Vagina (tissue), 2 donors: ENCODE data around the gene MCOLN1. TPM values are rescaled to one million over a fixed set of nuclear protein-coding genes. Genes with fewer than 3 reads are reported as not detected.

Source experiments
- DNase-seq, 2 donors: peaks; one replicate each; pipeline ENCODE4 v3.0.0-alpha.2; 2017; ENCODE audit errors: extremely low spot score in 2 of 2
- H3K27ac ChIP-seq: fragments of 200-600 bp; sonication (generic); one replicate; pipeline ENCODE4 v1.5.1; 2019
- H3K27me3 ChIP-seq: fragments of 200-600 bp; sonication (generic); one replicate; pipeline ENCODE4 v1.5.1; 2019
- H3K36me3 ChIP-seq, 2 donors: fragments of 200-600 bp; sonication (generic); one replicate each; pipeline ENCODE4 v1.5.1; 2017 to 2019
- H3K4me1 ChIP-seq: fragments of 200-600 bp; sonication (generic); one replicate; pipeline ENCODE4 v1.5.1; 2019
- H3K4me3 ChIP-seq, 2 donors: fragments of 200-600 bp; sonication (generic); 1 replicate in 1 of 2; 2 replicates in 1 of 2; pipeline ENCODE4 v1.5.1; 2016 to 2019
- H3K9me3 ChIP-seq: fragments of 200-600 bp; sonication (generic); one replicate; pipeline ENCODE4 v1.5.1; 2019
- CTCF ChIP-seq, 3 experiments: fragments of 450-650 bp in 2 of 3; fragments of 200-600 bp in 1 of 3; sonication (generic) in 1 of 3; IDR thresholded peaks; one replicate each; pipeline ENCODE4 v1.5.1; 2017 to 2019; ENCODE audit warnings: antibody characterized with exemption in 3 of 3, mild to moderate bottlenecking in 2 of 3, moderate library complexity in 2 of 3
- POLR2A ChIP-seq, 2 donors: fragments of 450-650 bp; IDR thresholded peaks; one replicate each; pipeline ENCODE4 v1.6.1; 2017; ENCODE audit warnings: antibody characterized with exemption in 2 of 2, mild to moderate bottlenecking in 2 of 2, moderate library complexity in 2 of 2
- POLR2AphosphoS5 ChIP-seq, 2 donors: sonication (generic); formaldehyde crosslinking; IDR thresholded peaks; one replicate each; pipeline ENCODE4 v1.9.0; 2017; ENCODE audit warnings: antibody characterized with exemption in 2 of 2, mild to moderate bottlenecking in 2 of 2, low read depth in 1 of 2; ENCODE audit not compliant: insufficient read depth in 1 of 2
- intact Hi-C: fragments of 100-400 bp; cut with DNase I; formaldehyde crosslinking; loops from one replicate; pipeline ENCODE4 v1.15.1; 2023
- total RNA-seq: library from RNA; depleted of rRNA; stranded (reverse); fragments of >200 nt; gene quantifications from one replicate; pipeline ENCODE4 v1.2.3, GENCODE V29; 2016

Gene MCOLN1
- total RNA-seq, 1 donor from 2014 or later, result 20.4 TPM

DNA sequence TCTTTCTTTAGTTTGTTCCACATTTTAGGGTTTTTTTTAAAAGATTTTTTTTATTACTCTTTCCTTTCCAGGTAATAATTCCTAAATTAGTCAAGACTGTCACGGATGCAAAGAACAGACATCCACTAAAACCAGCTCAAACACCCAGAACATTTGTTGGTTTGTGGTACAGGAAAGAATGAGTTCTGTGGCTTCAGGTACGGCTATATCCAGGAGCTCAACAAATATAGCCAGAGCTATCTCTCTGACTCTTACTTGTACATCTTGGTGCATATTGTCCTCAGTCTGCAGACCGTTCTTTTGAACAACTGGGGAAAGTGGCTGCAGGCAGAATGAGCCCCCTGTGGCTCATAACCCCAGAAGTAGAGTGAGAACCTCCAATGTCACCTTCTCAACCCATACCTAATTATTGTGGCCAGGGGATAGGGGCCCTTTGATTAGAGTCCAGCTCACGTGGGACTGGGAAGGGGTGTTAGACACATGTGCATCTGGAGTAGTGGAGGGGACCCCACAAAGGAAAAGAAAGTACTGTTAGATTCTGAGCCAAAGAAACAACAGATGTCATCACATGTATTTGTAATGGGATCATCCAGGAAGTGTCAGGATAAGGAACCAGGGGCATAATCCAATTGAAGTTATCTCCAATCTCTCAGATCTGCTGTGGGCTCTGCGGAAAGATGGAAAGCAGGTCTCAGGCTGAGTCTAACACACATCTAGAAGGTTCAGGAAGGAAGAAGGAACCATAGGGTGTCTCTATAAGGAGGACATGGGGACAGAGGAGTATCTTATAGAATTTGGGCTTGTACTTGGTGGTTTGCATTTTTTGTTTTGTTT lies 8.4 kb upstream of the MCOLN1 start:
- Histone ChIP-seq H3K27ac (no peak overlapping the region), H3K4me3 (no peak overlapping the region), H3K9me3 (no peaks in the 10 kb centered on the region), H3K4me1 (peaks cover 13% of the 10 kb centered on the region), H3K27me3 (no peaks in the 10 kb centered on the region), H3K36me3 (no peaks in the 10 kb centered on the region)
- no peak for DNase-seq
- TF ChIP-seq CTCF (IDR thresholded peaks at IDR 0.05) (no peak), POLR2A (IDR thresholded peaks at IDR 0.05) (no peak), POLR2AphosphoS5 (IDR thresholded peaks at IDR 0.05; ENCODE audit: insufficient read depth in 1 of 2, low read depth in 1 of 2) (no peak)
- intact Hi-C loops, result no loop called here

DNA sequence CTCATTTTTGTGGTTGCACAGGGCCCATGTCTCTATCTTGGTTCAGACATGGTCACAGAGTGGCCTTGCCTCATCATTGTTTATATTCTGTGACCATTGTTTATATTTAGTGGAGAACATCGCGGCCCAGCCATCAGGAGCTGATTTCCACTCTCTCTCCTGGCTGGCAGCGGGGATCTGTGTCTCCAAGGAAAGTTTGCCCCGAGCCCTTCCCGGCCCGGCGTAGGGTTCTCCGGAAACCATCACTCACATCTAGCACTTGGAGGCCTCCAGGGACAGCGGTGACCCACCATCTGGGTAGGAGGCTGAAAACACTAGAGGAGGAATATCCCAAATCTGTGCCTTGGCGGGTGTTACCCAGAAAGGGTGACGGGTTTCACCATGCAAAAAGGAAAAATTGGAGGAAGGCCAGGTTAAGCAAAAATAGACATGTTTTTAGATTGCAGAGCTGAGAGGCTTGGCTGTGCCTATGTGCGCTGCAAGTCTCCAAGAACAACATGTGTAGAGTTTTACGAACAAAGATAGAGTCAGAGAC lies 7.2 kb upstream of the MCOLN1 start:
- intact Hi-C loops, result no loop called here
- peak overlapping the region; percentile 95 for H3K27ac ChIP-seq
- no peak for DNase-seq
- peaks cover 13% of the 10 kb centered on the region for H3K4me1 ChIP-seq
- no peak for TF ChIP-seq POLR2A (IDR thresholded peaks at IDR 0.05)
- TF ChIP-seq POLR2AphosphoS5 (IDR thresholded peaks at IDR 0.05; ENCODE audit: insufficient read depth in 1 of 2, low read depth in 1 of 2), result peak in 1 of 2 donors; percentile 68
- H3K27me3 ChIP-seq, result no peaks in the 10 kb centered on the region
- H3K9me3 ChIP-seq, result no peaks in the 10 kb centered on the region
- H3K4me3 ChIP-seq, result peak overlapping the region; percentile 83 to 88
- peaks cover 0 to 5% of the 10 kb centered on the region in 2 donors for H3K36me3 ChIP-seq

GRCh38 chr19:7515645-7516151 lies 6.7 kb upstream of the MCOLN1 start, which contains the start of gene ZNF358:
Gene ZNF358, plus strand, starts transcription at chr19:7516103. Its CDS starts 3,140 bp downstream, at chr19:7519243.
- intact Hi-C loops, result no loop called here
- no peak for DNase-seq
- TF ChIP-seq POLR2AphosphoS5 (IDR thresholded peaks at IDR 0.05; ENCODE audit: insufficient read depth in 1 of 2, low read depth in 1 of 2) (no peak), POLR2A (IDR thresholded peaks at IDR 0.05) (no peak), CTCF (IDR thresholded peaks at IDR 0.05) (no peak)

GRCh38 chr19:7516333-7516732 lies 6.1 kb upstream of the MCOLN1 start:
- peaks cover 0 to 7% of the 10 kb centered on the region in 2 donors for H3K36me3 ChIP-seq
- DNase-seq, result no peak
- no peaks in the 10 kb centered on the region for H3K9me3 ChIP-seq
- H3K27ac ChIP-seq, result peak overlapping the region; percentile 95
- intact Hi-C loops, result no loop called here
- peak overlapping the region; percentile 83 to 88 for H3K4me3 ChIP-seq
- H3K4me1 ChIP-seq, result peaks cover 13% of the 10 kb centered on the region
- TF ChIP-seq CTCF (IDR thresholded peaks at IDR 0.05) (no peak), POLR2AphosphoS5 (IDR thresholded peaks at IDR 0.05; ENCODE audit: insufficient read depth in 1 of 2, low read depth in 1 of 2) (no peak)
- no peaks in the 10 kb centered on the region for H3K27me3 ChIP-seq

More at GRCh38 chr19:7515645-7516151, 6.7 kb upstream of the MCOLN1 start, which contains the start of gene ZNF358:
- Histone ChIP-seq H3K27me3 (no peaks in the 10 kb centered on the region), H3K36me3 (peaks cover 0 to 7% of the 10 kb centered on the region in 2 donors), H3K9me3 (no peaks in the 10 kb centered on the region), H3K4me1 (peaks cover 13% of the 10 kb centered on the region), H3K4me3 (peak within 1 kb of the TSS; percentile 83 to 88), H3K27ac (peak within 1 kb of the TSS; percentile 95)

DNA sequence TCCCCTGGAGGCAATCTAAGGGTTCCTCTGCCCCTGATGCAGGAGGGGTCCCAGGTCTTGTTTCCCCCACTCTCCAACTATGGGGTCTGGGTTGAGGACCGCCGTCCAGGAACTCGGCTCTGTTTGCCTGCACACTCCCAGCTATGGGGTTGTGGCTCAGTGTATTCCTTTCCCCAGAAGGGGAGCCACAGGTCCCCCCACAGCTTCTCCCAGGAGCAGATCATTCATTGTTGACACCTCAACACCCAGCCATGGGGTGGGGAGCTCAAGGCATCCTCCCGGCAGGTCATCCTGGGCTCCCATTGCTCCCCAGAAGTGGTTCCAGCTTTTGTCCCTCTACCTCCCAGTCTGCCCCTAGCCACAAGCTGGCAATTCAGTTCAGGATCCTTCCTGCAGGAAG lies 5.5 kb upstream of the MCOLN1 start:
- Histone ChIP-seq H3K27ac (peak overlapping the region; percentile 95), H3K9me3 (no peaks in the 10 kb centered on the region), H3K4me3 (peak overlapping the region; percentile 83 to 88), H3K36me3 (peaks cover 0 to 7% of the 10 kb centered on the region in 2 donors), H3K27me3 (no peaks in the 10 kb centered on the region), H3K4me1 (peaks cover 17% of the 10 kb centered on the region)
- intact Hi-C loops, result no loop called here
- no peak for DNase-seq
- no peak for TF ChIP-seq POLR2A (IDR thresholded peaks at IDR 0.05)
- TF ChIP-seq POLR2AphosphoS5 (IDR thresholded peaks at IDR 0.05; ENCODE audit: insufficient read depth in 1 of 2, low read depth in 1 of 2), result no peak
